AG04449 (cell line): ENCODE data around the gene NOX3.

Source experiments
- CTCF ChIA-PET: fragments of 350-600 bp; formaldehyde crosslinking; extraction: SDS; loops from one replicate; lab custom pipeline; 2021; ENCODE audit warnings: antibody characterized with exemption; lab: Yijun Ruan, JAX
- POLR2A ChIA-PET: fragments of 400-600, 350-600 bp; formaldehyde crosslinking; extraction: SDS; loops from one replicate; lab custom pipeline; 2020; ENCODE audit warnings: antibody characterized with exemption, inconsistent platforms; lab: Yijun Ruan, JAX
- DNase-seq: peaks from one replicate; pipeline ENCODE4 v3.0.0-alpha.2; 2010; ENCODE audit warnings: low read depth, low spot score
- H3K4me3 ChIP-seq: 2 replicates; pipeline ENCODE4 v1.5.1; 2011; ENCODE audit warnings: low read depth, mild to moderate bottlenecking, control low read depth, low read length
- TF ChIP-seq, protein P1 (sequence below): IDR thresholded peaks from one replicate; pipeline ENCODE4 v1.5.1; 2011; ENCODE audit warnings: mild to moderate bottlenecking, moderate library complexity, low read length, control low read depth, inconsistent platforms; ENCODE audit not compliant: insufficient read depth; ENCODE audit errors: missing control alignments

The NOX3 gene

DNA sequence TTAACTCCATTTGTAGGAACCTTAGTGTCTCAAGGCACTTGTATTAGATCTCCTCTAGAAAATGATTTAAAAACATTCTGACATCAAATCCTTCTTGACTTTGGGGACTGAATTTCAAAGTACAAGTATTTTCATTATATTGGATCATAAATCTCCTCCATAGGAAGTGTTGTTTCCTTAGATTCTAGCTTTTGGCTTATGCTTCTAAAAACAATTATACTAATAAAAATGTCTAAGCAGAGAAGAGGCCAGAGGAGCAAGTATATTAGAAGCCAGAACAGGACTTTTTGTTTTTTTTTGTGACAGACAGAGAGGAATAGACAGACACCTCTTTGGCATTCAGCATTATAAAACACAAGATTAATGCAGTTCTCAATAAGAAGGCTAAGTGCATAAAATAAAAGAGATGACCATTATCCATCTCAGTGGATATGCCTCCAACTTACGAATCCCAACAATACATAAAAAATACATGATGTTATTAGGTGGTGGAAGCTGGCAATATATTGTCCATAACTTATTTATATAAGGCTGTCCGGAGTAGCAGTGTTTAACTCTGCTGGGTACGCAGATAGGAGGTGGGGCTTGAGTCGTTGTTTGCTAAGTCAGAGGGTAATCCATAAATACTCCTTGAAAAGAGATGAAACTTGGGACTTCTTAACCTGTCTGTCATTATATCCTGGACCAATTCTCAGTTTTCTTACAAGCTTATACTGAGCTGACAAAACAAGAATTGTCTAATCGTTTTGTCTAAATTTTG is 31.9 kb upstream of the NOX3 start:
- POLR2A ChIA-PET = no interaction called here

GRCh38 chr6:155486721-155487294 is 31.2 kb upstream of the NOX3 start:
- ChIA-PET POLR2A (no interaction called here), CTCF (interaction anchor here (0.8 to 1.7 kb wide), 2 partner anchors 11 to 16 kb away, joined by 3 to 5 read pairs; no protein-coding TSS in a partner anchor)
- TF ChIP-seq, protein P1, sequence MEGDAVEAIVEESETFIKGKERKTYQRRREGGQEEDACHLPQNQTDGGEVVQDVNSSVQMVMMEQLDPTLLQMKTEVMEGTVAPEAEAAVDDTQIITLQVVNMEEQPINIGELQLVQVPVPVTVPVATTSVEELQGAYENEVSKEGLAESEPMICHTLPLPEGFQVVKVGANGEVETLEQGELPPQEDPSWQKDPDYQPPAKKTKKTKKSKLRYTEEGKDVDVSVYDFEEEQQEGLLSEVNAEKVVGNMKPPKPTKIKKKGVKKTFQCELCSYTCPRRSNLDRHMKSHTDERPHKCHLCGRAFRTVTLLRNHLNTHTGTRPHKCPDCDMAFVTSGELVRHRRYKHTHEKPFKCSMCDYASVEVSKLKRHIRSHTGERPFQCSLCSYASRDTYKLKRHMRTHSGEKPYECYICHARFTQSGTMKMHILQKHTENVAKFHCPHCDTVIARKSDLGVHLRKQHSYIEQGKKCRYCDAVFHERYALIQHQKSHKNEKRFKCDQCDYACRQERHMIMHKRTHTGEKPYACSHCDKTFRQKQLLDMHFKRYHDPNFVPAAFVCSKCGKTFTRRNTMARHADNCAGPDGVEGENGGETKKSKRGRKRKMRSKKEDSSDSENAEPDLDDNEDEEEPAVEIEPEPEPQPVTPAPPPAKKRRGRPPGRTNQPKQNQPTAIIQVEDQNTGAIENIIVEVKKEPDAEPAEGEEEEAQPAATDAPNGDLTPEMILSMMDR = no peak
- H3K4me3 ChIP-seq = no peak overlapping the region
- DNase-seq = no peak

More for the DNA sequence above, 31.9 kb upstream of the NOX3 start:
- no peak overlapping the region for H3K4me3 ChIP-seq
- TF ChIP-seq, protein P1 = no peak
- no peak for DNase-seq
- CTCF ChIA-PET = interaction anchor here (0.9 to 1.7 kb wide), 2 partner anchors 9 to 10 kb away, joined by 3 to 5 read pairs; no protein-coding TSS in a partner anchor

DNA sequence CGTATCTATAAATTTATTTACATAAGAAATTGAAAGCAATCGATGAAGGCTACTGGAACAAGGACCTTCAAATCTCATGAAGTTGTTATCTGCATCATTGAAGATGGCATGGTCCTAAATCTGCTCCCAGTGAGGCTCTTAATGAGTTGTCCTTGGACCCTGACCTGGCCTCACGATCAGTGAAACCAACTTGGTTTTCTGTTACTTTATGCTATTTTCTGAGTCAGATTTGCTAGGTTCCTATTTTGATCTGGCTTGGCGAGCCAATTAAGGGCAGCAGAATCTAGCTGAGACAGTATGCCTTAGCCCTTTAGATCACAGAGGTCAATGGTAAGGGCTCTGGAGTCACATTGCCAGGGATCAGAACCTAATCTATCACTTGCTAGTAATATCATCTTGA is 30.1 kb upstream of the NOX3 start:
- DNase-seq = no peak
- TF ChIP-seq, protein P1 = no peak
- H3K4me3 ChIP-seq = no peak overlapping the region
- ChIA-PET POLR2A (no interaction called here), CTCF (no interaction called here)

DNA sequence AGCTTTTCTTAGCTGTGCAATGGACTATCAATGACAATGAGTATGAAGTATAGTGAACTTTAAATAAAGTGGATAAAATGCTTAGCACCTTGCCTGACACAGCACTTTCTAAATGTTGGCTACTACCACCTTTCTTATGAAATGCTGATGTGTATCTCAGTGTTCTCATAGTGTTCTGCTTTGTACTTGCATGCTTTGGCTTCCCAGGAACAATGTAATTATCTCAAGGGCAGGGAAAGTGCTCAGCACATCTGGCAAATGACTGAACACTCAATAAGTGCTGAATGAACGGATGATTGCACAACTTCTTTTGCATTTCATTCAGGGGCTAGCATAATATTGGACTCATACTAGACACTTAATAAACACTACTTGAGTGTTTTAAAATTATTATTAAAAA is 28.2 kb upstream of the NOX3 start:
- CTCF ChIA-PET = no interaction called here
- H3K4me3 ChIP-seq = no peak overlapping the region
- no peak for DNase-seq
- POLR2A ChIA-PET = no interaction called here
- TF ChIP-seq, protein P1 = no peak

DNA sequence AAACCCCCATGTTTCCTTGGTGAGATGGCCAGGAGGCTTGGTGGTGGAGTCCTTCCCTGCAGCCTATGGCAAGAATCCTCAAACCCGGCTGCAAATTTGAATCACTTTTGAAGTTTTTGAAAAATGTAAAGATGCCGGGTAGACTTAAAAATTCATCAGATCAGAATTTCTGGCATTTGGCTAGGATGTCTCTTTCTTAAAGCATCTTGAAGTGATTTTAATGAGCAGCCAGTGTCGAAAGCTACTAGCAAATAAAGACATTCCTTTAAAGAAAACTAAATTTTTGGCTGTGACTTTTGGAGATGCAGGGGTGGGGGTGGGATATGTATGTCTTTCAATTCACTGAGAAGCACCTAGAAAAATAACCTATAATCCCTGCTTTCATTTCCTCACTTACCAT is 25.6 kb upstream of the NOX3 start:
- DNase-seq = peak; percentile 65
- TF ChIP-seq, protein P1 = no peak
- no peak overlapping the region for H3K4me3 ChIP-seq
- CTCF ChIA-PET = no interaction called here
- POLR2A ChIA-PET = interaction anchor here (0.7 to 0.8 kb wide), 2 partner anchors 12 to 327 kb away, joined by 3 to 4 read pairs; no protein-coding TSS in a partner anchor

DNA sequence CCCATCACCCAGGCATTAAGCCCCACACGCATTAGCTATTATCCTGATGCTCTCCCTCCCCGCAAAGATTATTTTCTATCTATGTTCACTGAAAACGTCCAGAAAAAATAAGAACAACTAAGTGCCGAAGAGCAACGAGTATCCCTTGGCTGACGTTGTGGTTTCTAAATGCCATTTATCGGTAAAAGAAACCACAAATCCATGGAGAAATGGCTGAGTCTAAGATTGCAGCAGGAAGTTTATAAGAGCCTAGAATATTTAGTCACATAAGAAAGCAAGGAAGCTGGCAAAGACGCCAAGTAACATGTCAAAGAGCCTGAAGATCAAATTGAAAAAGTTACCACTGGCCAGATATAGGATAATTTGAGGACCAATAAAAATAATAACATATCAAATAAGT is 18.1 kb upstream of the NOX3 start:
- DNase-seq = no peak
- no peak overlapping the region for H3K4me3 ChIP-seq
- TF ChIP-seq, protein P1 = no peak
- ChIA-PET POLR2A (no interaction called here), CTCF (no interaction called here)
